ENCODE results near the gene ACTR6. TPM values are rescaled to one million over a fixed set of nuclear protein-coding genes. Genes with fewer than 3 reads are reported as not detected.
A peak's percentile ranks its signal among the peaks of the same experiment; 100 is the strongest.

Gene ACTR6
- total RNA-seq, 1 donor: 19.2 TPM

- DNase-seq (ENCODE audit: insufficient read length, low spot score, missing footprints): no peak
- no peak for TF ChIP-seq CTCF (IDR thresholded peaks at IDR 0.05; ENCODE audit: extremely low read depth, low read depth, low read length)
- Histone ChIP-seq H3K27ac (ENCODE audit: low read depth, low read length) (no peak overlapping the region), H3K4me3 (ENCODE audit: insufficient read depth, low read length) (no peak overlapping the region), H3K27me3 (ENCODE audit: insufficient read depth, low read length) (no peaks in the 10 kb centered on the region), H3K79me2 (ENCODE audit: insufficient read depth, low read length) (no peaks in the 10 kb centered on the region), H2AFZ (ENCODE audit: low read length) (no peak overlapping the region), H4K20me1 (ENCODE audit: insufficient read depth, low read length) (no peaks in the 10 kb centered on the region), H3K4me1 (ENCODE audit: insufficient read depth, low read length) (peaks cover 13% of the 10 kb centered on the region), H3K9me3 (ENCODE audit: low read depth, low read length) (no peaks in the 10 kb centered on the region), H3K4me2 (ENCODE audit: insufficient read depth, low read length) (peak overlapping the region; percentile 84), H3K36me3 (ENCODE audit: insufficient read depth, low read length) (no peaks in the 10 kb centered on the region)
Observed at GRCh38 chr12:100184549-100185145, 16.0 kb upstream of the ACTR6 start.

GRCh38 chr12:100185361-100185894 lies 15.2 kb upstream of the ACTR6 start:
- Histone ChIP-seq H2AFZ (ENCODE audit: low read length) (peak overlapping the region; percentile 98), H3K4me2 (ENCODE audit: insufficient read depth, low read length) (peak overlapping the region; percentile 84), H3K27ac (ENCODE audit: low read depth, low read length) (no peak overlapping the region), H3K36me3 (ENCODE audit: insufficient read depth, low read length) (no peaks in the 10 kb centered on the region), H3K4me3 (ENCODE audit: insufficient read depth, low read length) (peak overlapping the region; percentile 56), H3K79me2 (ENCODE audit: insufficient read depth, low read length) (no peaks in the 10 kb centered on the region), H3K27me3 (ENCODE audit: insufficient read depth, low read length) (no peaks in the 10 kb centered on the region), H3K9me3 (ENCODE audit: low read depth, low read length) (no peaks in the 10 kb centered on the region), H3K4me1 (ENCODE audit: insufficient read depth, low read length) (peaks cover 13% of the 10 kb centered on the region), H4K20me1 (ENCODE audit: insufficient read depth, low read length) (no peaks in the 10 kb centered on the region)
- TF ChIP-seq CTCF (IDR thresholded peaks at IDR 0.05; ENCODE audit: extremely low read depth, low read depth, low read length): no peak
- DNase-seq (ENCODE audit: insufficient read length, low spot score, missing footprints): no peak

- peak overlapping the region; percentile 56 for H3K4me3 ChIP-seq (ENCODE audit: insufficient read depth, low read length)
- H3K27ac ChIP-seq (ENCODE audit: low read depth, low read length): no peak overlapping the region
- H3K27me3 ChIP-seq (ENCODE audit: insufficient read depth, low read length): no peaks in the 10 kb centered on the region
- no peaks in the 10 kb centered on the region for H3K79me2 ChIP-seq (ENCODE audit: insufficient read depth, low read length)
- H3K36me3 ChIP-seq (ENCODE audit: insufficient read depth, low read length): no peaks in the 10 kb centered on the region
- no peaks in the 10 kb centered on the region for H4K20me1 ChIP-seq (ENCODE audit: insufficient read depth, low read length)
- no peaks in the 10 kb centered on the region for H3K9me3 ChIP-seq (ENCODE audit: low read depth, low read length)
- TF ChIP-seq CTCF (IDR thresholded peaks at IDR 0.05; ENCODE audit: extremely low read depth, low read depth, low read length): no peak
- no peak for DNase-seq (ENCODE audit: insufficient read length, low spot score, missing footprints)
- H3K4me2 ChIP-seq (ENCODE audit: insufficient read depth, low read length): peak overlapping the region; percentile 84
- H3K4me1 ChIP-seq (ENCODE audit: insufficient read depth, low read length): peaks cover 13% of the 10 kb centered on the region
- H2AFZ ChIP-seq (ENCODE audit: low read length): peak overlapping the region; percentile 98
Observed at GRCh38 chr12:100186071-100186470, 14.5 kb upstream of the ACTR6 start.

GRCh38 chr12:100187068-100187467 lies 13.5 kb upstream of the ACTR6 start:
- no peak for TF ChIP-seq CTCF (IDR thresholded peaks at IDR 0.05; ENCODE audit: extremely low read depth, low read depth, low read length)
- Histone ChIP-seq H3K9me3 (ENCODE audit: low read depth, low read length) (no peaks in the 10 kb centered on the region), H3K27ac (ENCODE audit: low read depth, low read length) (no peak overlapping the region), H3K4me1 (ENCODE audit: insufficient read depth, low read length) (peaks cover 13% of the 10 kb centered on the region), H3K27me3 (ENCODE audit: insufficient read depth, low read length) (no peaks in the 10 kb centered on the region), H2AFZ (ENCODE audit: low read length) (peak overlapping the region; percentile 22), H3K4me2 (ENCODE audit: insufficient read depth, low read length) (no peak overlapping the region), H3K79me2 (ENCODE audit: insufficient read depth, low read length) (no peaks in the 10 kb centered on the region), H4K20me1 (ENCODE audit: insufficient read depth, low read length) (no peaks in the 10 kb centered on the region), H3K36me3 (ENCODE audit: insufficient read depth, low read length) (no peaks in the 10 kb centered on the region), H3K4me3 (ENCODE audit: insufficient read depth, low read length) (no peak overlapping the region)
- no peak for DNase-seq (ENCODE audit: insufficient read length, low spot score, missing footprints)
